Measurements from ENCODE around the gene LAMA5. TPM values are rescaled to one million over a fixed set of nuclear protein-coding genes. Genes with fewer than 3 reads are reported as not detected.

Gene LAMA5
- total RNA-seq, 4 donors from 2014 or later, result 45.5 to 115 (median 62.5) TPM

GRCh38 chr20:62313460-62314338, 53.4 kb downstream of the LAMA5 start:
- DNase-seq (ENCODE audit: low spot score) (no peak), ATAC-seq (ENCODE audit: low FRiP score) (no peak)
- TF ChIP-seq CTCF (IDR thresholded peaks at IDR 0.05), result no peak

- TF ChIP-seq CTCF (IDR thresholded peaks at IDR 0.05), result no peak
- DNase-seq (ENCODE audit: low spot score) (no peak), ATAC-seq (ENCODE audit: low FRiP score) (no peak)
Observed at GRCh38 chr20:62313021-62313420, 54.1 kb downstream of the LAMA5 start.

- DNase-seq (ENCODE audit: low spot score) (no peak), ATAC-seq (ENCODE audit: low FRiP score) (no peak)
- no peak for TF ChIP-seq CTCF (IDR thresholded peaks at IDR 0.05)
Observed at GRCh38 chr20:62312662-62312977, 54.5 kb downstream of the LAMA5 start.

- DNase-seq (ENCODE audit: low spot score) (no peak), ATAC-seq (ENCODE audit: low FRiP score) (no peak)
- TF ChIP-seq CTCF (IDR thresholded peaks at IDR 0.05), result no peak
Observed at GRCh38 chr20:62311832-62312661, 55.1 kb downstream of the LAMA5 start.

GRCh38 chr20:62311150-62311549, 56.0 kb downstream of the LAMA5 start:
- DNase-seq (ENCODE audit: low spot score) (no peak), ATAC-seq (ENCODE audit: low FRiP score) (no peak)
- no peak for TF ChIP-seq CTCF (IDR thresholded peaks at IDR 0.05)

GRCh38 chr20:62310757-62311121, 56.4 kb downstream of the LAMA5 start:
- ATAC-seq (ENCODE audit: low FRiP score) (no peak), DNase-seq (ENCODE audit: low spot score) (no peak)
- no peak for TF ChIP-seq CTCF (IDR thresholded peaks at IDR 0.05)

Measured in omental fat pad (tissue), 4 donors.